Erythroblast (primary cell): ENCODE measurements around the gene CBFA2T2.

ENCODE experiments used
- GATA1 ChIP-seq: IDR thresholded peaks from 2 replicates; pipeline ENCODE4 v1.6.1; 2011; ENCODE audit warnings: low read depth, mild to moderate bottlenecking, control low read depth, low read length, moderate library complexity
- POLR2A ChIP-seq: IDR thresholded peaks from 2 replicates; pipeline ENCODE4 v1.6.1; 2011; ENCODE audit warnings: mild to moderate bottlenecking, low read length

- no peak for TF ChIP-seq POLR2A
- no peak for TF ChIP-seq GATA1
These were observed 104.8 kb downstream of the CBFA2T2 start for GRCh38 chr20:33594743-33595142.
